WTC11 (cell line): ENCODE data around the gene OR1B1. TPM values are rescaled to one million over a fixed set of nuclear protein-coding genes. Genes with fewer than 3 reads are reported as not detected.

Source experiments
- ATAC-seq: fragments of 200-7000 bp; cut with Tn5 transposase; 2 replicates; pipeline ENCODE4 v1.10.0; 2021; ENCODE audit warnings: mild to moderate bottlenecking, moderate library complexity
- CTCF ChIA-PET: fragments of 300-600 bp; sonication (Branson Sonifier 250); formaldehyde crosslinking; loops from one replicate; lab custom pipeline; 2021; ENCODE audit warnings: antibody characterized with exemption; lab: Charles Lee
- POLR2A ChIA-PET: fragments of 350-600 bp; sonication (Branson Sonifier 250); formaldehyde crosslinking; loops from one replicate; lab custom pipeline; 2021; ENCODE audit warnings: antibody characterized with exemption; lab: Charles Lee
- DNase-seq: peaks from one replicate; pipeline ENCODE4 v3.0.0; 2021; ENCODE audit warnings: low spot score
- H3K27ac Mint-ChIP-seq: 2 replicates; pipeline ENCODE4 v1.8.0; 2021; ENCODE audit warnings: mixed read lengths
- H3K27me3 Mint-ChIP-seq: 2 replicates; pipeline ENCODE4 v1.8.0; 2021; ENCODE audit warnings: low read depth, mild to moderate bottlenecking, moderate library complexity, mixed read lengths
- H3K36me3 Mint-ChIP-seq: 2 replicates; pipeline ENCODE4 v1.8.0; 2021; ENCODE audit warnings: mixed read lengths
- H3K4me1 Mint-ChIP-seq: 2 replicates; pipeline ENCODE4 v1.8.0; 2022; ENCODE audit warnings: mixed read lengths
- H3K4me3 Mint-ChIP-seq: 2 replicates; pipeline ENCODE4 v1.8.0; 2021; ENCODE audit warnings: mild to moderate bottlenecking, moderate library complexity, mixed read lengths
- H3K9me3 Mint-ChIP-seq: 2 replicates; pipeline ENCODE4 v1.8.0; 2021; ENCODE audit warnings: mixed read lengths
- AFF4 ChIP-seq: sonication (generic); formaldehyde crosslinking; IDR thresholded peaks from 2 replicates; pipeline ENCODE4 v1.8.1; 2023; ENCODE audit warnings: mild to moderate bottlenecking, missing genetic modification reagents, borderline replicate concordance
- CBFB ChIP-seq: sonication (generic); formaldehyde crosslinking; IDR thresholded peaks from 2 replicates; pipeline ENCODE4 v1.8.1; 2022; ENCODE audit warnings: mild to moderate bottlenecking, low read depth, missing genetic modification reagents
- CDX4 ChIP-seq: fragments of 250-450 bp; sonication (Bioruptor Pico); IDR thresholded peaks from 2 replicates; pipeline ENCODE4 v1.9.0; 2021; ENCODE audit warnings: moderate library complexity, mild to moderate bottlenecking, inconsistent platforms, borderline replicate concordance
- CREB1 ChIP-seq: sonication (generic); formaldehyde crosslinking; IDR thresholded peaks from 2 replicates; pipeline ENCODE4 v1.8.0; 2023; ENCODE audit warnings: mild to moderate bottlenecking, missing genetic modification reagents
- ETV6 ChIP-seq: sonication (generic); formaldehyde crosslinking; IDR thresholded peaks from 2 replicates; pipeline ENCODE4 v1.8.1; 2022; ENCODE audit warnings: mild to moderate bottlenecking, missing genetic modification reagents
- JUN ChIP-seq: sonication (generic); formaldehyde crosslinking; IDR thresholded peaks from 2 replicates; pipeline ENCODE4 v1.8.0; 2023; ENCODE audit warnings: mild to moderate bottlenecking, missing genetic modification reagents
- MYBL2 ChIP-seq: sonication (generic); formaldehyde crosslinking; IDR thresholded peaks from 2 replicates; pipeline ENCODE4 v1.8.1; 2023; ENCODE audit warnings: mild to moderate bottlenecking, moderate library complexity, missing genetic modification reagents
- NFATC4 ChIP-seq: fragments of 250-450 bp; sonication (Bioruptor Pico); IDR thresholded peaks from 2 replicates; pipeline ENCODE4 v1.9.0; 2021; ENCODE audit warnings: mild to moderate bottlenecking
- NFE2L1 ChIP-seq: sonication (generic); formaldehyde crosslinking; IDR thresholded peaks from 2 replicates; pipeline ENCODE4 v1.8.1; 2023; ENCODE audit warnings: missing genetic modification reagents
- PREB ChIP-seq: sonication (generic); formaldehyde crosslinking; IDR thresholded peaks from 2 replicates; pipeline ENCODE4 v1.8.1; 2022; ENCODE audit warnings: mild to moderate bottlenecking, missing genetic modification reagents, moderate library complexity, borderline replicate concordance
- RORB ChIP-seq: fragments of 250-450 bp; sonication (Bioruptor Pico); IDR thresholded peaks from 2 replicates; pipeline ENCODE4 v1.9.0; 2021; ENCODE audit warnings: mild to moderate bottlenecking
- TEAD1 ChIP-seq: sonication (generic); formaldehyde crosslinking; IDR thresholded peaks from 2 replicates; pipeline ENCODE4 v1.8.0; 2022; ENCODE audit warnings: mild to moderate bottlenecking, missing genetic modification reagents
- ZNF232 ChIP-seq: sonication (generic); formaldehyde crosslinking; IDR thresholded peaks from 2 replicates; pipeline ENCODE4 v1.8.0; 2022; ENCODE audit warnings: mild to moderate bottlenecking, missing genetic modification reagents
- total RNA-seq: library from RNA; stranded (reverse); gene quantifications from 3 replicates; pipeline ENCODE4 v1.2.3, GENCODE V29; 2021
- TF ChIP-seq, protein P1 (sequence below): sonication (generic); formaldehyde crosslinking; IDR thresholded peaks from 2 replicates; pipeline ENCODE4 v1.8.0; 2022; ENCODE audit warnings: mild to moderate bottlenecking, missing genetic modification reagents
- TF ChIP-seq, protein P2 (sequence below): sonication (generic); formaldehyde crosslinking; IDR thresholded peaks from 2 replicates; pipeline ENCODE4 v1.8.1; 2023; ENCODE audit warnings: mild to moderate bottlenecking, missing genetic modification reagents
- TF ChIP-seq, protein P3 (sequence below): sonication (generic); formaldehyde crosslinking; IDR thresholded peaks from 2 replicates; pipeline ENCODE4 v1.8.0; 2023; ENCODE audit warnings: mild to moderate bottlenecking, missing genetic modification reagents
- TF ChIP-seq, protein P4 (sequence below): sonication (generic); formaldehyde crosslinking; IDR thresholded peaks from 2 replicates; pipeline ENCODE4 v1.8.0; 2023; ENCODE audit warnings: missing genetic modification reagents
- TF ChIP-seq, protein P5 (sequence below): fragments of 250-450 bp; sonication (Bioruptor Pico); IDR thresholded peaks from 2 replicates; pipeline ENCODE4 v1.9.0; 2021; ENCODE audit warnings: mild to moderate bottlenecking

OR1B1 gene
- total RNA-seq, 1 experiment from 2014 or later = not detected

DNA sequence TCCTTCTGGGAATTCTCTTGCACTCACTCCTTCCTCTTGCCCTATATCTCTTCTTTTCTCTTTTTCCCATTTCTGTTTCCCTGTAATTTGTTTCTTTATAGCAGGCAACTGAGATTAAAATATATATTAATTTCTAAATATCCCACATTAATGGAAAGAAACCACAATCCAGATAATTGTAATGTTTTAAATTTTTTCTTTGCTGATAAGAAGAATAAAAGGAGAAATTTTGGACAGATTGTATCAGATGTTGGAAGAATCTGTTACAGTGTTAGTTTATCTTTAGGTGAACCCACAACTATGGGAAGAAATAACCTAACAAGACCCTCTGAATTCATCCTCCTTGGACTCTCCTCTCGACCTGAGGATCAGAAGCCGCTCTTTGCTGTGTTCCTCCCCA, 4.0 kb upstream of the OR1B1 start, which contains the start of gene OR1L1:
Gene OR1L1 (plus strand): TSS at position 301 of the 400 bp plus-strand sequence. CDS start 0 bp downstream, at position 301.
- Mint-ChIP-seq H3K27ac (no peak within 1 kb of the TSS), H3K9me3 (peaks cover 87% of the 10 kb centered on the region), H3K27me3 (peaks cover 42% of the 10 kb centered on the region), H3K36me3 (peaks cover 31% of the 10 kb centered on the region), H3K4me1 (no peaks in the 10 kb centered on the region), H3K4me3 (no peak within 1 kb of the TSS)
- ChIA-PET POLR2A (no interaction called here), CTCF (no interaction called here)
- DNase-seq = no peak
- no peak for ATAC-seq
- TF ChIP-seq NFE2L1 (CRISPR knock-in tag) = no peak
- no peak for TF ChIP-seq CDX4 (CRISPR knock-in tag)
- TF ChIP-seq CREB1 (CRISPR knock-in tag) = no peak
- TF ChIP-seq JUN = no peak
- TF ChIP-seq TEAD1 (CRISPR knock-in tag) = no peak
- TF ChIP-seq, protein P1, sequence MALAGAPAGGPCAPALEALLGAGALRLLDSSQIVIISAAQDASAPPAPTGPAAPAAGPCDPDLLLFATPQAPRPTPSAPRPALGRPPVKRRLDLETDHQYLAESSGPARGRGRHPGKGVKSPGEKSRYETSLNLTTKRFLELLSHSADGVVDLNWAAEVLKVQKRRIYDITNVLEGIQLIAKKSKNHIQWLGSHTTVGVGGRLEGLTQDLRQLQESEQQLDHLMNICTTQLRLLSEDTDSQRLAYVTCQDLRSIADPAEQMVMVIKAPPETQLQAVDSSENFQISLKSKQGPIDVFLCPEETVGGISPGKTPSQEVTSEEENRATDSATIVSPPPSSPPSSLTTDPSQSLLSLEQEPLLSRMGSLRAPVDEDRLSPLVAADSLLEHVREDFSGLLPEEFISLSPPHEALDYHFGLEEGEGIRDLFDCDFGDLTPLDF (CRISPR knock-in tag) = no peak
- TF ChIP-seq ETV6 (CRISPR knock-in tag) = no peak
- TF ChIP-seq, protein P2, sequence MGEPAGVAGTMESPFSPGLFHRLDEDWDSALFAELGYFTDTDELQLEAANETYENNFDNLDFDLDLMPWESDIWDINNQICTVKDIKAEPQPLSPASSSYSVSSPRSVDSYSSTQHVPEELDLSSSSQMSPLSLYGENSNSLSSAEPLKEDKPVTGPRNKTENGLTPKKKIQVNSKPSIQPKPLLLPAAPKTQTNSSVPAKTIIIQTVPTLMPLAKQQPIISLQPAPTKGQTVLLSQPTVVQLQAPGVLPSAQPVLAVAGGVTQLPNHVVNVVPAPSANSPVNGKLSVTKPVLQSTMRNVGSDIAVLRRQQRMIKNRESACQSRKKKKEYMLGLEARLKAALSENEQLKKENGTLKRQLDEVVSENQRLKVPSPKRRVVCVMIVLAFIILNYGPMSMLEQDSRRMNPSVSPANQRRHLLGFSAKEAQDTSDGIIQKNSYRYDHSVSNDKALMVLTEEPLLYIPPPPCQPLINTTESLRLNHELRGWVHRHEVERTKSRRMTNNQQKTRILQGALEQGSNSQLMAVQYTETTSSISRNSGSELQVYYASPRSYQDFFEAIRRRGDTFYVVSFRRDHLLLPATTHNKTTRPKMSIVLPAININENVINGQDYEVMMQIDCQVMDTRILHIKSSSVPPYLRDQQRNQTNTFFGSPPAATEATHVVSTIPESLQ (CRISPR knock-in tag) = no peak
- no peak for TF ChIP-seq NFATC4 (CRISPR knock-in tag)
- no peak for TF ChIP-seq PREB (CRISPR knock-in tag)
- TF ChIP-seq ZNF232 (CRISPR knock-in tag) = no peak
- no peak for TF ChIP-seq RORB
- TF ChIP-seq MYBL2 (CRISPR knock-in tag) = no peak
- TF ChIP-seq, protein P3, sequence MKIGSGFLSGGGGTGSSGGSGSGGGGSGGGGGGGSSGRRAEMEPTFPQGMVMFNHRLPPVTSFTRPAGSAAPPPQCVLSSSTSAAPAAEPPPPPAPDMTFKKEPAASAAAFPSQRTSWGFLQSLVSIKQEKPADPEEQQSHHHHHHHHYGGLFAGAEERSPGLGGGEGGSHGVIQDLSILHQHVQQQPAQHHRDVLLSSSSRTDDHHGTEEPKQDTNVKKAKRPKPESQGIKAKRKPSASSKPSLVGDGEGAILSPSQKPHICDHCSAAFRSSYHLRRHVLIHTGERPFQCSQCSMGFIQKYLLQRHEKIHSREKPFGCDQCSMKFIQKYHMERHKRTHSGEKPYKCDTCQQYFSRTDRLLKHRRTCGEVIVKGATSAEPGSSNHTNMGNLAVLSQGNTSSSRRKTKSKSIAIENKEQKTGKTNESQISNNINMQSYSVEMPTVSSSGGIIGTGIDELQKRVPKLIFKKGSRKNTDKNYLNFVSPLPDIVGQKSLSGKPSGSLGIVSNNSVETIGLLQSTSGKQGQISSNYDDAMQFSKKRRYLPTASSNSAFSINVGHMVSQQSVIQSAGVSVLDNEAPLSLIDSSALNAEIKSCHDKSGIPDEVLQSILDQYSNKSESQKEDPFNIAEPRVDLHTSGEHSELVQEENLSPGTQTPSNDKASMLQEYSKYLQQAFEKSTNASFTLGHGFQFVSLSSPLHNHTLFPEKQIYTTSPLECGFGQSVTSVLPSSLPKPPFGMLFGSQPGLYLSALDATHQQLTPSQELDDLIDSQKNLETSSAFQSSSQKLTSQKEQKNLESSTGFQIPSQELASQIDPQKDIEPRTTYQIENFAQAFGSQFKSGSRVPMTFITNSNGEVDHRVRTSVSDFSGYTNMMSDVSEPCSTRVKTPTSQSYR = no peak
- TF ChIP-seq, protein P4, sequence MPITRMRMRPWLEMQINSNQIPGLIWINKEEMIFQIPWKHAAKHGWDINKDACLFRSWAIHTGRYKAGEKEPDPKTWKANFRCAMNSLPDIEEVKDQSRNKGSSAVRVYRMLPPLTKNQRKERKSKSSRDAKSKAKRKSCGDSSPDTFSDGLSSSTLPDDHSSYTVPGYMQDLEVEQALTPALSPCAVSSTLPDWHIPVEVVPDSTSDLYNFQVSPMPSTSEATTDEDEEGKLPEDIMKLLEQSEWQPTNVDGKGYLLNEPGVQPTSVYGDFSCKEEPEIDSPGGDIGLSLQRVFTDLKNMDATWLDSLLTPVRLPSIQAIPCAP = no peak
- no peak for TF ChIP-seq AFF4
- no peak for TF ChIP-seq CBFB
- TF ChIP-seq, protein P5, sequence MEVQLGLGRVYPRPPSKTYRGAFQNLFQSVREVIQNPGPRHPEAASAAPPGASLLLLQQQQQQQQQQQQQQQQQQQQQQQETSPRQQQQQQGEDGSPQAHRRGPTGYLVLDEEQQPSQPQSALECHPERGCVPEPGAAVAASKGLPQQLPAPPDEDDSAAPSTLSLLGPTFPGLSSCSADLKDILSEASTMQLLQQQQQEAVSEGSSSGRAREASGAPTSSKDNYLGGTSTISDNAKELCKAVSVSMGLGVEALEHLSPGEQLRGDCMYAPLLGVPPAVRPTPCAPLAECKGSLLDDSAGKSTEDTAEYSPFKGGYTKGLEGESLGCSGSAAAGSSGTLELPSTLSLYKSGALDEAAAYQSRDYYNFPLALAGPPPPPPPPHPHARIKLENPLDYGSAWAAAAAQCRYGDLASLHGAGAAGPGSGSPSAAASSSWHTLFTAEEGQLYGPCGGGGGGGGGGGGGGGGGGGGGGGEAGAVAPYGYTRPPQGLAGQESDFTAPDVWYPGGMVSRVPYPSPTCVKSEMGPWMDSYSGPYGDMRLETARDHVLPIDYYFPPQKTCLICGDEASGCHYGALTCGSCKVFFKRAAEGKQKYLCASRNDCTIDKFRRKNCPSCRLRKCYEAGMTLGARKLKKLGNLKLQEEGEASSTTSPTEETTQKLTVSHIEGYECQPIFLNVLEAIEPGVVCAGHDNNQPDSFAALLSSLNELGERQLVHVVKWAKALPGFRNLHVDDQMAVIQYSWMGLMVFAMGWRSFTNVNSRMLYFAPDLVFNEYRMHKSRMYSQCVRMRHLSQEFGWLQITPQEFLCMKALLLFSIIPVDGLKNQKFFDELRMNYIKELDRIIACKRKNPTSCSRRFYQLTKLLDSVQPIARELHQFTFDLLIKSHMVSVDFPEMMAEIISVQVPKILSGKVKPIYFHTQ (CRISPR knock-in tag) = no peak
